D721Med (cell line): ENCODE results near the gene SLX4IP.

Experiments
- DNase-seq: peaks from one replicate; pipeline ENCODE4 v3.0.0; 2011; ENCODE audit warnings: low spot score; ENCODE audit not compliant: insufficient read length
- FAIRE-seq: peaks from 2 replicates; lab custom pipeline; 2011; peaks lifted over from hg19 to GRCh38; lab: Jason Lieb, UNC
- TF ChIP-seq, protein P1 (sequence below): IDR thresholded peaks from 2 replicates; pipeline ENCODE4 v1.5.1; 2012; ENCODE audit warnings: mild to moderate bottlenecking, control low read depth; ENCODE audit not compliant: insufficient read depth; ENCODE audit errors: missing control alignments

The SLX4IP gene

DNA sequence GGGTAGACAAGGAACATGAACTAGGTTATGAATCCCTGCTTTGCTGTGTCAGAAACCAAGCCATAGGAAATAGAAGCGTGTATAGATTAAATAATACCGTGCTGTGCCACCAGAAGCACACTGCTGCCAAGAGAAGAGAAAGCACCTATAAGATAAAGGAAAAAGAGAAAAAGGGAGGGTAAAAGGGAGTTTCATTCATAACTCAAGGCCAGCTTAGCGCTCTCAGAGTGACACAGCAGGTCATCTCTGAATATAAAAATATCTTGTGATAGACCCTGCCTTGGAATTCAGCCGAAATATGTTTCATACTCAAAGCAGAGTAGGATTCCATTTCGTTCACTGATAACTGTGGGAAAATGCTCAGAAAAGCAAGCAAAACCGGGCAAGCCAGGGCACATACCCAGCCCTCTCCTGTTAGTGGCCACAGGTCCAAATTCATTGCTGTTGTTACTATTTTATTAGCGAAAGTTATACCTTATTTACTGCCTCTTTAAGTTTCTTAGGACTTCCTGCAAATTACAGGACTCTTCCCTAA is 230.0 kb downstream of the SLX4IP start:
- DNase-seq (no peak), FAIRE-seq (no peak)

DNA sequence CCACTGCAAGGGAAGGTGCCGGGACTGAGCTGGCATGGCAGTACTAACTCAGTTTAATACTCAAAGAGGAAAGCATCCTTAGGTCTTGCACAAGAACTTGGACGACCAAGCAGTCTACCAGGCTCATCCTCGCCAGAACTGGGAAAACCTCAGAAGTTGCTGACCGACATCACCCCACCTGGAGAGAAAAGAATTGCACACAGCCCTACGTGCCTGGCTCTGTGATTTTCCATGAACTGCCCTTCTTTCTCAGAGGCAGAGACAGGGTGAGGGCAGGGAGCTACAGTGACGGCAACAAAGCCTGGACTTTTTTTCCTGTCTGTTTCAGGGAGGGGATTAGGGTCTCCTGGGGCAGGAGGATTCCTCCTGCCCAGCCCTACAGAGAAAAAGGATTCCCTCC is 230.7 kb downstream of the SLX4IP start:
- DNase-seq (no peak), FAIRE-seq (no peak)
- TF ChIP-seq, protein P1, sequence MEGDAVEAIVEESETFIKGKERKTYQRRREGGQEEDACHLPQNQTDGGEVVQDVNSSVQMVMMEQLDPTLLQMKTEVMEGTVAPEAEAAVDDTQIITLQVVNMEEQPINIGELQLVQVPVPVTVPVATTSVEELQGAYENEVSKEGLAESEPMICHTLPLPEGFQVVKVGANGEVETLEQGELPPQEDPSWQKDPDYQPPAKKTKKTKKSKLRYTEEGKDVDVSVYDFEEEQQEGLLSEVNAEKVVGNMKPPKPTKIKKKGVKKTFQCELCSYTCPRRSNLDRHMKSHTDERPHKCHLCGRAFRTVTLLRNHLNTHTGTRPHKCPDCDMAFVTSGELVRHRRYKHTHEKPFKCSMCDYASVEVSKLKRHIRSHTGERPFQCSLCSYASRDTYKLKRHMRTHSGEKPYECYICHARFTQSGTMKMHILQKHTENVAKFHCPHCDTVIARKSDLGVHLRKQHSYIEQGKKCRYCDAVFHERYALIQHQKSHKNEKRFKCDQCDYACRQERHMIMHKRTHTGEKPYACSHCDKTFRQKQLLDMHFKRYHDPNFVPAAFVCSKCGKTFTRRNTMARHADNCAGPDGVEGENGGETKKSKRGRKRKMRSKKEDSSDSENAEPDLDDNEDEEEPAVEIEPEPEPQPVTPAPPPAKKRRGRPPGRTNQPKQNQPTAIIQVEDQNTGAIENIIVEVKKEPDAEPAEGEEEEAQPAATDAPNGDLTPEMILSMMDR, result no peak

More for the DNA sequence above, 230.0 kb downstream of the SLX4IP start:
- TF ChIP-seq, protein P1, result no peak

GRCh38 chr20:10666221-10667076 is 231.3 kb downstream of the SLX4IP start:
- TF ChIP-seq, protein P1, result no peak
- no peak for FAIRE-seq
- DNase-seq, result no peak

GRCh38 chr20:10667077-10667401 is 231.9 kb downstream of the SLX4IP start:
- FAIRE-seq, result no peak
- no peak for DNase-seq
- TF ChIP-seq, protein P1, result no peak

GRCh38 chr20:10667560-10668167 is 232.6 kb downstream of the SLX4IP start:
- no peak for FAIRE-seq
- TF ChIP-seq, protein P1, result no peak
- DNase-seq, result no peak

- no peak for FAIRE-seq
- DNase-seq, result no peak
- TF ChIP-seq, protein P1, result no peak
Observed at GRCh38 chr20:10668677-10669368, 233.7 kb downstream of the SLX4IP start.
